GM19035 (cell line): ENCODE measurements around the gene PSMA5.
"Not testable (repeated sequence)": the region's sequence is repeated elsewhere in the genome, so short reads cannot be mapped to it uniquely, and the experiment has no call there.

Experiments
- ATAC-seq: cut with Tn5 transposase; IDR thresholded peaks from one replicate; pipeline ENCODE4 v1.9.1; 2021; ENCODE audit not compliant: unreplicated experiment

The PSMA5 gene

GRCh38 chr1:109392788-109393616, 33.2 kb downstream of the PSMA5 start:
- ATAC-seq = no peak

- ATAC-seq = peak; percentile 25
Observed at GRCh38 chr1:109392037-109392787, 34.0 kb downstream of the PSMA5 start.

- peak; percentile 73 for ATAC-seq
Observed at GRCh38 chr1:109391626-109392025, 34.6 kb downstream of the PSMA5 start.

- ATAC-seq = no peak
Observed at GRCh38 chr1:109391157-109391556, 35.1 kb downstream of the PSMA5 start.

GRCh38 chr1:109389638-109390341, 36.5 kb downstream of the PSMA5 start:
- ATAC-seq = no peak

GRCh38 chr1:109388884-109389637, 37.2 kb downstream of the PSMA5 start:
- ATAC-seq = no peak

GRCh38 chr1:109388208-109388711, 38.0 kb downstream of the PSMA5 start:
- ATAC-seq = no peak

- no peak for ATAC-seq
Observed at GRCh38 chr1:109386054-109386717, 40.1 kb downstream of the PSMA5 start.

GRCh38 chr1:109385417-109385816, 40.8 kb downstream of the PSMA5 start:
- ATAC-seq = no peak

GRCh38 chr1:109383854-109384253, 42.4 kb downstream of the PSMA5 start:
- no peak for ATAC-seq

- no peak for ATAC-seq
Observed at GRCh38 chr1:109383087-109383779, 43.0 kb downstream of the PSMA5 start.

GRCh38 chr1:109381573-109381972, 44.7 kb downstream of the PSMA5 start:
- no peak for ATAC-seq

GRCh38 chr1:109379907-109380306, 46.3 kb downstream of the PSMA5 start:
- ATAC-seq = no peak

- ATAC-seq = no peak
Observed at GRCh38 chr1:109379422-109379821, 46.8 kb downstream of the PSMA5 start.

GRCh38 chr1:109377698-109378097, 48.5 kb downstream of the PSMA5 start:
- no peak for ATAC-seq

- not testable (repeated sequence) for ATAC-seq
Observed at GRCh38 chr1:109373696-109374095, 52.6 kb downstream of the PSMA5 start.

GRCh38 chr1:109373126-109373525, 53.1 kb downstream of the PSMA5 start:
- ATAC-seq = no peak

- ATAC-seq = no peak
Observed at GRCh38 chr1:109372281-109372680, 54.0 kb downstream of the PSMA5 start.

- ATAC-seq = no peak
Observed at GRCh38 chr1:109371341-109371739, 54.9 kb downstream of the PSMA5 start.
